Measurements from ENCODE around the gene BMP2K.

BMP2K gene

DNA sequence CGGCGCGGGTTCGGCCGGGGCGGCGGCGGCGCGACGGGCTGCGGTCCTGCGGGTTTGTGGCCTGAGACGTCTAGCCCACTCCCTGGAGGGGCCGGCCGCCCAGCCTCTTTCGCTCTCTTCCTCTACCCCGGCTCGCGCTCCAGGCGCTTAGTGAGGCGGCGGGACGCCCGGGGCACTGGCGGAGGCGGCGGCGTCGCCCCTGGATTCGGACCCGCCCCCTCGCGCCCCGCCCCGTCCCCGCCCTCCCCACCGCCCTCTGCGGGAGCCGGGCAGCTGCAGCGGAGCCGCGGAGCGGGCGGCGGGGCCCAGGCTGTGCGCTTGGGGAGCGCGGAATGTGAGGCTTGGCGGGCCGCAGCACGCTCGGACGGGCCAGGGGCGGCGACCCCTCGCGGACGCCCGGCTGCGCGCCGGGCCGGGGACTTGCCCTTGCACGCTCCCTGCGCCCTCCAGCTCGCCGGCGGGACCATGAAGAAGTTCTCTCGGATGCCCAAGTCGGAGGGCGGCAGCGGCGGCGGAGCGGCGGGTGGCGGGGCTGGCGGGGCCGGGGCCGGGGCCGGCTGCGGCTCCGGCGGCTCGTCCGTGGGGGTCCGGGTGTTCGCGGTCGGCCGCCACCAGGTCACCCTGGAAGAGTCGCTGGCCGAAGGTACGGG, at the start of gene BMP2K:
Gene BMP2K (plus strand): TSS at position 272 of the 650 bp plus-strand sequence. CDS start 194 bp downstream, at position 466.
- DNase-seq = peak; percentile 58

DNA sequence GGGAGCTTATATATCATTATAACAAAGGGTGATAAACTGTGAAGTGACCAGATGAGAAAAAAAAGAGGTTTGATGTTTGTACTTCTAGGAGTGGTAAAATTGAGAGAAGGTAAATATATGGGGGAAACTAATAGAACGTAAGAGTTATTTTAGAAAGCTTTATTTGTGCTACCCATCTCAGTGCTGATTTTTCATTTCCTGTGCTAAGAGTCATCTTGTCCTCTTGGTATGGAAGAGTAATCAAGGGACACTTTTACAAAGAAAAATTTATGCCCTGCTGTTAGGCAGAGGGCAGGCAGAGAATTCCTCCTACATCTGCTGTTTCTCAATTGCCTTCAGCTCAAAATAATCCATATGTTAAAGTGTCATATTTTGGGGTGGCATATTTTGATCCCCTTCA, 49.6 kb upstream of the BMP2K start:
- no peak for DNase-seq

DNA sequence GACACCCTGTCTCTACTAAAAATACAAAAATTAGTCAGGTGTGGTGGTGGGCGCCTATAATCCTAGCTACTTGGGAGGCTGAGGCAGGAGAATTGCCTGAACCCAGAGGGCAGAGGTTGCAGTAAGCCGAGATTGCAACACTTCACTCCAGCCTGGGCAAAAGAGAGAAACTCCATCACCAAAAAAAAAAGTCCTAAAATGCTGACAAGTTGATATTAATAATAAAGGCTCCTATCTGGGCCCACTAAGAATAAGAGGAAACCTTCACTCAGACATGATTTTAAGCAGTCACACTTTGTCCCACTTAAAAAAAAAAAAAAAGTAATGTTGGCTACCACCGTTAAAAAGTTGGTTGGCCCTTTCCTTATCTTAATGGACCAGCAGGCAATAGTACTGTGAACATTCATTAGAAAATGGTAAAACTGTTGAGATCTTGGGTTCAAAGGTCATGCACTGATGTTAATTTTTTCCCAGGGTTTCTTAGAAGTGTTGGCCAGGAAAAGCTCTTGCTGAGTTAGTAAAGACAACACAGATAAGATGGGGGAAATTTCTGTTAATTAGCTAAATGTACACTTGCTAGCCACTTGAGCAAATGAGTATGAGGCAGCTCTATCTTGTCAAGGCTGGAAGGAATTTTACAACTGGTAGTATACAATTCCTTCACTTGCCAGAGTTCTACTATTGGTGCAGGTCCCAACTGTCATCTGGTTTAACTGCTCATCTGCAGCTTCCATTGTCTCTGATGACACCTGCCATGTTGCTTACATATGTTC, 43.6 kb upstream of the BMP2K start:
- no peak for DNase-seq

DNA sequence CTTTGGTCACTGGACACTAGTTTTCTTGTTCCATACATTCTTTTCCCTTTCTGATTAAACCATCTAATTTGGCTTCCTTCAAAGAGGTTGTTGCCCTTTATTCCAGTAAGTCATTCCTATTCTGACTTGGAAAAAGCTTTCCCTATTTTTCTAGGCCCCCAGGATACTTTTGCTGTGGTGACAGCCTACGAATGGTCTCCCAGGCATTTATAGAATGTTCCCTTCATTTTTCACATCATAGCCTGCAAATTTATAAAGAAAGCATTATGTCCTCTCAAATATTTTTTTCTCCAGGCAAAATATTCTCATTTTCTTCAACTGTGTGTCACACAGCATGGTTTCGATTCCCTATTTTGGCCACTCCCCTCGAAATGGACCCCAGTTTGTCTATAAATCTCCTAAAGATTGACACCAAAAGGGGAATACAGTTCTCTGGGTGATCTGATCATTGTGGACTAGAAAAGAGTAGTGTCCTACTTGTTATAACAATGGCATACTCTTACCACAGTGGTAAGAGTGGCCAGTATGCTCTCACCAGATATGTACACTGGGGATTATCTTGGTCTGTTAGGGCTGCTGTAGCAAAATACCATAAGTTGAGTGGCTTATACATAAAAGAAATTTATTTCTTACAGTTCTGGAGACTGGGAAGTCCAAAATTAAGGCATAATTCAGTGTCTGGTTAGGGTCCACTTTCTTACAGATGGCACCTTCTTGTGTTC, 41.5 kb upstream of the BMP2K start:
- DNase-seq = no peak

DNA sequence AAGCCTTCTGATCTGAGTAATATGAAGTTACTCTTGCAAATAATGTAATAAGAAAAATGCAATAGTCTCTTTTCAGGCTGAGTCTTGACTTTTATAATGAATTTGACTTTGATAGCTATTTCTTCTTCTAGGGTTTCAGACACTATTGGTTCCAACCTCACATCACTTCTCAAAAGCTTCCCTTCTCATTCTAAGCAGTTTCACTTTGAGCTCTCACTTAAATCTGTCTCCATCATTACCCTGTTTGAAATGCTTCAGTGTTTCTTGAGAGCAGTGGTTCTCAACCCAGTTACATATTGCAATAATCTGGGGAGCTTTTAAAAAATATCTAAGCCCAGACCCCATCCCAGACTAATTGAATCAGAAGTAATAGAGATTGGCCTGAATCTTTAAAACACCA, 40.5 kb upstream of the BMP2K start:
- DNase-seq = no peak

DNA sequence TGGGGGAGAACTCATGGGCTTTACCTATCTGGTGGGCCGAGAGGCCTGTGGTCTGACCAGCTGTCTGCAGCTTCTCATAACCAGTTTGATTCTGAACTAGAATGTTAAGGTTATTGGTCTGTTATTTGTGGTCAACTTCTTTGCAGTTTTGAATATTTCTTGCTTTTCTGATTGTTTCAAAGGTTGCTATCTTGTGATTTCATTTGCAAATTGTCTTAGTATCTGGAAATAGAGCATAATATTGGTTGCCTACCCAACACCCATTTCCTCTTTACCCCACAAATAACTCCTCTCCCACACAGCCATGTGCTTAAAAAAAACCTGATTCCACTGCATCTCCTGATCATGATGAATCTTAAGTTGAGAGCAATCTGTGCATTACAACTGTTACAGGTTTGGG, 39.1 kb upstream of the BMP2K start:
- no peak for DNase-seq

DNA sequence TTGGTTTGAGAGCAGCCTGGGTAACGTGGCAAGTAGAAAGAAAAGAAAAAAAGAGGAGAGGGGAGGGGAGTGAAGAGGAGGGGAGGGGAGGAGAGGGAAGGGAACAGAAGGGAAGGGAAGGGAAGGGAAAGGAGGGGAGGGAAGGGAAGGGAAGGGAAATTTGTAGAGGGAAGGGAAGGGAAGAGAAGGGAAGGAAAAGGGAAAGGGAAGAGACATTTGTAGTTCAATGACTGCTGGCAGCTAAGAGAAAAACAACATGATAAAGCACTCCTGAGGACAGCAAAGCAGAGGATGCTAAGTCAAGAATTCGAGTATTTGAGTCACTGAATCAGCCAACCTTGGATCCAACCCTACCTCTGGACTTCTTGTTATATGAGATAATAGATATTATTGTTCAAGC, 38.2 kb upstream of the BMP2K start:
- no peak for DNase-seq

DNA sequence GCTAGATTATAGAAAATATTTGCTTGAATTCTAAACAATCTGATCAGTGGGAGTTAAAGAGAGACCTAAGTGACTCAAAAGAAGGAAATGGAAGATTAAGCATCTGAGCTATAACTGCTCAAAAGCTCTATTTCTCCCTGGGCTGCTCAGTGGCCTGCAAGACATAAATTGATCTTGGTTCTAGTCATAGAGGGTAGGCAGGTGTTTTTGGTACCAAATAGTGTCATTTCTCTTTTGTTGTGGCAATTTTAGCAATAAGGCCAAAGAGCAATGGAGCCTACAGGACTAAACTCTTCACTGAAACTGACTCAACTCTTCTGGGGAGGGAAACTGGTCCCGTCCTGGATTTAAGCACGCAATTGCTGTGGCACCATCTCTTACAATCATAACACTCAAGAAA, 33.9 kb upstream of the BMP2K start:
- no peak for DNase-seq

DNA sequence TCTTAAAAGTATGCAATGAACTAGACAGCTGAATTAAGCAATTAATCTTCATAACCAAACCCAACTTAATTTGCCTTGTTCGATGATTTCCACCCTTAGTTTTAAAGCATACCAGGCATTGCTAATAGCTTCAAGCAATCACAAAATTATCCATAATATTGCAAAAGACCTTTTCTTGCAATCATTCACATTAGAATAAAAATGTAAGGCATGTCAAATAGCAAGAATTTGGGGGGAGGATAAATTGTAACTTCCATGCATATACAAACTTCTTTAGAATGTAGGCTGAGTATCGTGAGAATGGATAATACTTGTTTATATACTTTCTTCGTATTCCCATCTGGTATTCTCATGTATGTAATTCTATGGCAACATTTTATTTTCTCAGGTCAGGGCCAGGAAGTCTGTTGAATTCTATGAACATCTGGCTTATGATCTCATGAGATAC, 28.7 kb upstream of the BMP2K start:
- no peak for DNase-seq

DNA sequence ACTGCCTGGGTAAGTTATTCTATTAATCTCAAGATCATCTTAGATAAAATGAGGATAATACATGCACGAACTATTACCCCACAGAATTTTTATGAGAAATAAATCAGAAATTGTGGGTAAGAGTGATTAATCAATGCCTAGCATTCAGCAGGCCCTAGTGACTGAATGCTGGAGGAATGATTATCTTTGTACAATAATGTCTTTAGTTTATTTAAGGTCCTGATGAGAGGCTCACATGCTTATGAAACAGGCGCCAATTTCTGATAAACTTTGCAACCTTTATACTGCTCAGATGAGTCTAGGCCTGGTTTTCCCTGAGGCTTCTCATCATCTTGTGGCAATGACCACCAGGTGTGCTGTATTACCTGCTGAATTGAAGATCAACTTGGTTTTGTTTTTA, 27.8 kb upstream of the BMP2K start:
- DNase-seq = peak; percentile 13

DNA sequence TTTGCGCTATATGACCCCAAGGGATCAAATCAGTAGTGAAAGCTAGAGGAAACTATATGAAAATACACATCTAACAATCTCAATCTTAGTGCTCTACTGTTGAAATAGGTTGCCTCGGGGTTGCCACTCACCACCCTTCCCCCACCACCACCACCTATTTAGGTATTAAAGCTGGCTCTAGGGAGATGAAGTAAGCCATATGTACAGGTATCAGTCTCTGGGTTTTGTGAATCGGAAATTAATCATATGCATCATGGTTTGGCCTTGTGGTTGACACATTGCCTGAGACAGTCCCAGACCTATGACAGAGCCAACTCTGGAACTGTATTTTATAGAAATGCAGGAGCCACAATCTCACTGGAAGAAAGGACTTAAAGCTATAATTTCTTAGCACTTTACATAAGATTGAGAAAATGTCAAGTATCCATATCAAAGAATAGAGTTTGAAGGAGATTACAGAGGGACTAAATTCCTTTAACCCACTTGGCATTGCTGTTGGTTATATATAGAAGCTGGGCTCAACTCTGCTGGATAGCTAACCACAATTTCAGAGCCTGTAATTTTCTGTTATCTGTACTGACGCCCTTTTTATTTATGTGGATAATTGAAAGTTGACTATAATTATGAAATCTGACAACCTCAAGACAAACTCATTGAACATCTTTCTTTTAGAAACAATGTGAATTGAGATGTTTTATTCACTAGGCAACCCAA, 26.7 kb upstream of the BMP2K start:
- DNase-seq = no peak

DNA sequence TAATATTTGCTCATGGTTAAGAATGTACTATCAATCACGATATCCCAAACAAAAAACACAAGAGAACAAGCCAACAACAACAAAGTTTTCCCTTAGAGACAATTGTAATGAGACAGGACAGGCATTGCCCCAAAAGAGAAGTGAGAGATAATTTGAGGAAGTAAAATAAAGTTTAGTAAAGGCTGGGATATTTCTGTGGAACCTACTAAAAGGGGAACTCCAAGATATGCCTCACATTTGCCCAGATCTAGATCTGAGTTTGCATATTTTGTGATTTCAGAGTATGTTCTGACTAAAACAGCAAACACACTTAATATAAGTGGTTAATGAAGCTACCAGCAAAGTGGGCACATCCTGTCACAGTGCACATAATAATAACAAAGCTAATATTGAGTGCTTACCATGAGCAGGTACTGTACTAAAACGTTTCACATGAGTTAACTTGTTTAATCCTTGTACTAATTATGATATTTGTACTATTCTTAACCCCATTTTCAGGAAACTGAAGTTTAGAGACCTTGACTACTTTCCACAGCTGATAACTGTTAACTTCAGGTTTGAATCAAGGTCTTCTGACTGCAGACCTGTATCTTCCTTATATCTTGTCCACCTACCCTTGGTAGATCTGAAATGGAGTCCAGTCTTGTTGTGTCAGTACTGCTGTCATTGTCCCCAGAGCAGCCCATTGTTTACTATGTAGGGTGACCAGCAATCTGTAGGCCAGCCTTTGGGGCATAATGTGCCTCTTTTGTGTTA, 26.0 kb upstream of the BMP2K start:
- no peak for DNase-seq

DNA sequence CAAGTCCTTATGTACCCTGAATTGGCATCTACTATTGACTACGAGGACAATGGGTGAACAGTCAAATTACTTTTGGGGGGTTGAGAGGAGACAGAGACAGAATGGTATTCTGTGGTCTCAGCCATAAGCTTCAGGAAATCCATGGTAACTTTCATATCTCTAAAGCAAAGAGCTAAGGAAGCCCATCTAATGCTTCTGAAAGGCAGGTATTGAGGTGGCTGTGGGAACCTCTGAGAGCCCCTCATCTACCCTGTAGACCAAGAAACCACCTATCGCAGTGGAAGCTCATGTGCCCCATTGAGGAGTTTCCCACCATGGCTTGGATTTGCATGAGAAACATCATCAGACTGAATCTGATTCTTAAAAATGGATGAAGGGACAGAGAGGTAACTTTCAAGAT, 23.1 kb upstream of the BMP2K start:
- DNase-seq = no peak

DNA sequence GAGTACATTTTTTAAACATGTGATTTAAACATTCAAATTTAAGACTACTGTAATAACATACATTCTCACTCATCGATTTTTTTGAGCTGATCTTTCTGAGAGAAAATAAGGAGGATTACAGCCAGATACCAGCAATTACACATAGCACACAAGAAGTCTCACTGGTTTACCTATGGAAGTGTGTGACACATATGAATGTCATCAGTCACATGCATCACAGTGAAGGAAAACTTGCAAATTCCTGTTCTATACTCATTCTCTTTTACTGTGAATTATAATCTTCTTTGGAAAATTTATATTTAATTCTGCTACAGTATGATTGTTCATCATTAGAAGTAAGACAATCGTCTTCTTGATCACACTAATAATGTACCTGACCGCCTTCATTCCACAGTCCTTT, 21.3 kb upstream of the BMP2K start:
- DNase-seq = no peak

DNA sequence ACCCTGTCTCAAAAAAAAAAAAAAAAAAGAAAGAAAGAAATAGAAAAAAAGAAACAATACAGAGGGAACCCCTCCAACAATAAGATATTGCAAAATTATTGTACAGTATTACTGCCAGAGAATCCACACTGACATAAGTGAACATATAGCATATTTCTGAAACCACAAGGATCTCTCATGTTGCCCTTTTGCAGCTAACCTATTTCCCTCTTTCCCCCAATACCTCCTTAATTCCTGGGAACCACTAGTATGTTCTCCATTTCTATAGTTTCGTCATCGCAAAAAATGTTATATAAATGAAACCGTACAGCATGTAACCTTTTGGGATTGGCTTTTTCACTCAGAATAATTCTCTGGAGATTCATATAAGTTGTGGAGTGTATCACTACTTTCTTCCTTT, 20.0 kb upstream of the BMP2K start:
- no peak for DNase-seq

DNA sequence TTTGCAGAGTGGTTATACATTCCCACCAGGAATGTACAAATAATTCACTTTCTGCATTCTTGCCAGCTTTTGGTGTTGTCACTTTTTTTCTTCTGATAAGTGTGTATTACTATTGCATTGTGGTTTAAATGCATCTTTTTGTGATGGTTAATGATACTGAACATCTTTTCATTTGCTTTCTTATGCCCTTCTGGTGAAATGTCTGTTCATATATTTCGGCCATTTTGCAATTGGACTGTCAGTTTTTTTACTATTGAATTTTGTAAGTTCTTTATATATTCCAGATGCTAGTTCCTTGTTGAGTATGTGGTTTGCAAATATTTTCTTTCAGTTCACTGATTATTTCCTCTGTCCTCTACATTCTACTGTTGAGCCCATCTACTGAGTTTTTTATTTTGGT, 19.4 kb upstream of the BMP2K start:
- no peak for DNase-seq

DNA sequence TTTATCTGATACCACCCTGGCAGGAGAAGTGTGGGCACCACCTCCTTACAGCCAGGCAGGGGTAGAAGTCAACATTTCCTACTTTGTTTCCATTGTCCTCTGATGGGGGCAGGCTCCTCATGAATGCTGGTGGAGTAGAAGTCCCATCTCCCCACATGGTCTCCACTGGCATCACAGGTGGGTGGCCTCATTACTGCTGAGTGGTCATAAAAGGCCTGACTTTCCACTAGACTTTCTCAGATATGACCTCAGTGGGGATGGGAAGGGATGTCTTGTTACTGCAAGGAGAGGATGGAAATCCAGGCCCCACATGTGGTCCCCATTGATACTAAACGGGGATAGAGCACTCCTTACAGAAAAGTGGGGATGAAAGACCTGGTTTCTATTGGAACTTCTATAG, 18.6 kb upstream of the BMP2K start:
- DNase-seq = no peak

DNA sequence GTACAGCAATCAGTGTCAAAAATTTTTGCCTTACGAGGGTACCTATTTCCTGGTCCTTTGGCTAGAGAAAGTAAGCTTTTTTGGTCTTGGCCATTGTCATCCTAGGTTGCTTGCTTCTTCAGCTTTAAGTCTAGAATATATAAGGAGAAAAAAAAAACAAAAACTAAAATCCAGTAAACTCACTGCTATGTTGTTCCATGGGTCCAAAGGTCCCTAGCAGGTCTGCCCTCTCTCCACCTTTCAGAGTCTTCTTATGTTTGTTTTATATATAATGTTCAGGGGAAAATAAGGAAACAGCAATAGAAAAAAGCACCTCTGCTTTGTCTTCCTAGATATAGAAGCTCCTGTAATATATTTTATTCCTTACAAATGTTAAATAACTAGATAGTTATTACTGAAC, 18.1 kb upstream of the BMP2K start:
- DNase-seq = no peak

DNA sequence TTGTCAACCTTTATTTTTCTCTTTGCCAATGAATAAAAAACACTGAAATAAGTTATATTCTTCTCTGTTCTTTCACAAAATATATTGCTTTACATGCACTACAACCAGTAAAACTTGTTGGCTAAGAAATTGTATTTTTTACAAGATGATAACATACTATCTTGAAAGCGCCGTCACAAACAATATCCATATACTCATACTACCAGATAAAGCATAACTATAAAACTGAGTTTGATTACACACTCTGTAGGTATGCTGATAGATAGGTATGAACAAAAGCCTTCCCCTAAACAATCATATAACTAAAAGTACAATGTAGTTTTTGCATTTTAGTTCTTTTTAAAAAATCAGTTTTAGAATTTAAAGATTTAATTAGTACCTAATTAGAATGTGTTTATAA, 13.6 kb upstream of the BMP2K start:
- DNase-seq = no peak

DNA sequence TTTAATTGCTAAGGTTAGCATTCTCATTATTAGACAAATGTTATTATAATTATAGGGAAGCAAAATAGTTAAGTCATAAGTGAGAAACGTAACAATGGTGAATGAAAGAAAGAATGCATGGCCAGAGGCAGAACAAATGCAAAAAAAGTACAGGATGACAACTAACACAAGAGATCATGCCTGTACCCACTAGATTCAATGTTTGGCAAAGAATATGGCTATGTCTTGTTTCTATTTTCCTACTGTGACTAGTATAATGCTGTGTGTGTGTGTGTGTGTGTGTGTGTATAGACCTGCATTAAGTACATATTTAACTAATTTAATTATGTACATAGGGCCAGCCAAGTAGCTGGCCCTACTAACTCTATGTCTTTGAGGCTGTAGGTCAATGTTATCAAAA, 12.9 kb upstream of the BMP2K start:
- DNase-seq = no peak

DNA sequence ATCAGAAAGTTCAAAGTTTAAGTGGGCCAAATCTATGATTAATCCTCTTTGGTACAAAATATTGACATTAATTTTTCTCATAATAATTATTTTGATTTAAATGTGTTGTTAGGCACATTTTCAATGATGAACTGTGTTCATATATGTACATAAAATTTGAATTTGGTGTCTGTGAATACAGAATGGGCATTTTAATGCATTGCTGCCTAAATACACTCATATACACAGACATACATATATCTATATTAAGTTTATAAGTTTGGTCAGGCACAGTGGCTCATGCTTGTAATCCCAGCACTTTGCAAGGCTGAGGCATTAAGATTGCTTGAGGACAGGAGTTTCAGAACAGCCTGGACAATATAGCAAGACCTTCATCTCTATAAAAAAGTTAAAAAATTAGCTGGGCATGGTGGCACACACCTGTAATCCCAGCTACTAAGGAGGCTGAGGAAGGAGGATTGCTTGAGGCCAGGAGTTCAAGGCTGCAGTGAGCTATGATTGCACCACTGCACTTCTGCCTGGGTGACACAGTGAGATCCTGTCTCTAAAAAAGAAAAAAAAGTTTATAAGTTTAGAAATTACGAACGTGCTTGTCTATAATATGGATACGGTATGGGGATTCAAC, 12.3 kb upstream of the BMP2K start:
- DNase-seq = no peak

DNA sequence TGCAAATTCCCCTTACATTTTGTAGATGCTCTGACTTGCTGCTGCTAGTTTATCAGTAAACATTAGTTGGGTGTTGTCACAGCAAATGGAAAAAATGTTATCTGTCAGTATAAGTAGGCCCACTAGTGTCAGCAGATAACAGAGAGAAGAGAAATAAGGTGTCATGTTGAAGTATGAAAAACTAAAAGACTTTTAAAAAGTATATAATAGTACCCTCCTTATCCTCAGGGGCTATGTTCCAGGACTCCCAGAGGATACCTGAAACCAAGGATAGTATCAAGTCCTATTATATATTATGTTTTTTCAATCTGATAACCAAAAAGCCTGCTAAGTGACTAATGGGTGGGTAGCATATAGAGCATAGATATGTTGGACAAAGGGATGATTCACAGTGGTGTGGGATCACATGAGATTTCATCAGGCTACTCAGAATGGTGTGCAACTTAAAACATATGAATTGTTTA, 11.6 kb upstream of the BMP2K start:
- DNase-seq = peak; percentile 13

Measured in NCI-H226 (cell line).